AG10803 (cell line): ENCODE results near the gene ATXN1.

Source experiments
- DNase-seq: peaks from one replicate; pipeline ENCODE4 v3.0.0; 2010; ENCODE audit warnings: low read depth
- H3K4me3 ChIP-seq: 2 replicates; pipeline ENCODE4 v1.5.1; 2011; ENCODE audit warnings: mild to moderate bottlenecking, low read length, control low read depth
- CTCF ChIP-seq: conservative IDR thresholded peaks from 2 replicates; pipeline ENCODE4 v1.5.1; 2011; ENCODE audit warnings: mild to moderate bottlenecking, low read length, control low read depth, inconsistent platforms

Gene ATXN1

GRCh38 chr6:16533210-16533609 lies 228.1 kb downstream of the ATXN1 start:
- H3K4me3 ChIP-seq = no peak overlapping the region
- no peak for DNase-seq
- no peak for TF ChIP-seq CTCF

GRCh38 chr6:16527691-16528090 lies 233.6 kb downstream of the ATXN1 start:
- no peak for TF ChIP-seq CTCF
- no peak overlapping the region for H3K4me3 ChIP-seq
- no peak for DNase-seq

- TF ChIP-seq CTCF = no peak
- peak; percentile 61 for DNase-seq
- H3K4me3 ChIP-seq = no peak overlapping the region
Observed at GRCh38 chr6:16524380-16524707, 236.9 kb downstream of the ATXN1 start.

- no peak for TF ChIP-seq CTCF
- peak; percentile 97 for DNase-seq
- no peak overlapping the region for H3K4me3 ChIP-seq
Observed at GRCh38 chr6:16523606-16524379, 237.5 kb downstream of the ATXN1 start.

GRCh38 chr6:16522937-16523336 lies 238.3 kb downstream of the ATXN1 start:
- TF ChIP-seq CTCF = no peak

GRCh38 chr6:16521528-16521927 lies 239.7 kb downstream of the ATXN1 start:
- no peak for DNase-seq
- H3K4me3 ChIP-seq = no peak overlapping the region
- TF ChIP-seq CTCF = no peak

More at GRCh38 chr6:16522937-16523336, 238.3 kb downstream of the ATXN1 start:
- no peak for DNase-seq
- H3K4me3 ChIP-seq = no peak overlapping the region
